Stimulated activated CD8-positive, alpha-beta memory T cell treated with anti-CD3 and anti-CD28 coated beads, Interleukin-15, amount 100 ng/mL, for 48 hours (primary cell): ENCODE measurements around the gene DAZAP1.

Experiments used
- DNase-seq, 2 donors: peaks; one replicate each; pipeline ENCODE4 v3.0.0-alpha.2; 2020; ENCODE audit warnings: low read depth in 2 of 2

Gene DAZAP1

GRCh38 chr19:1441677-1442438 is 34.5 kb downstream of the DAZAP1 start:
- no peak for DNase-seq

DNA sequence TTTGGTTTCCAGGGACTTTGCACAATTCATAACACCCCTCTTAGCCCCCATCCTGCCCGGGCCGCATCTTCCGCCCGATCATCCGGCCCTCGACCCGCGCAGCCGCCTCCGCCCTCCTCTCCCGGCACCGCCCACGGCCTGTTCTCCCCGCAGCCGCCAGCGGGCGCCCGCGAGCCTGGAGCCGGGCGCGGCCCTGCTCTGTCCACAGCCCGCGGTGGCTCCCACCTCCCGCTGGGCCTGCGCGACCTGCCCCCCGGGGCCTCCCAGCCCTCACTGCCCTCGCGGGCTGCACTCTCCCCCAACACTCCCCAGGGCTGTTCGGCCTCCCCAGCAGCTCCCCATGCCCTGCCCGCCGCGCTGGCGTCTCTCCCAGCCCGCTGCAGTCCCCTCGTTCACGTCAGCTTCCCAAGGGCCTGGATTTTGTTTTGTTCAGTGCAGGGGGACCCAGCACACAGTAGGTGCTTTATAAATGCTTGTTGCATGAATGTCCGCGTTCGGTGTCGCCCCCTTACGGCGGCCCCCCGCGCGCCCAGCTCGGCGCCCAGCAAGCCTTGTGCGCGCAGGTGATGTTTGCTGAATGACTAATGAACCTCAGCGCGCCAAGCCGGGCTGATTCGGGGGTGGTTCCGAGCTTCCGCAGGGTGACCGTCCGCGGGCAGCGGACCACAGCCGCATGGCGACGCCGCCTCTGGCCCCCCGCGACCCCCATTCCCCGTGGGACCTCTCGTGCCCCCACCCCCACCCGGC is 38.0 kb downstream of the DAZAP1 start:
- peak; percentile 71 to 73 for DNase-seq

DNA sequence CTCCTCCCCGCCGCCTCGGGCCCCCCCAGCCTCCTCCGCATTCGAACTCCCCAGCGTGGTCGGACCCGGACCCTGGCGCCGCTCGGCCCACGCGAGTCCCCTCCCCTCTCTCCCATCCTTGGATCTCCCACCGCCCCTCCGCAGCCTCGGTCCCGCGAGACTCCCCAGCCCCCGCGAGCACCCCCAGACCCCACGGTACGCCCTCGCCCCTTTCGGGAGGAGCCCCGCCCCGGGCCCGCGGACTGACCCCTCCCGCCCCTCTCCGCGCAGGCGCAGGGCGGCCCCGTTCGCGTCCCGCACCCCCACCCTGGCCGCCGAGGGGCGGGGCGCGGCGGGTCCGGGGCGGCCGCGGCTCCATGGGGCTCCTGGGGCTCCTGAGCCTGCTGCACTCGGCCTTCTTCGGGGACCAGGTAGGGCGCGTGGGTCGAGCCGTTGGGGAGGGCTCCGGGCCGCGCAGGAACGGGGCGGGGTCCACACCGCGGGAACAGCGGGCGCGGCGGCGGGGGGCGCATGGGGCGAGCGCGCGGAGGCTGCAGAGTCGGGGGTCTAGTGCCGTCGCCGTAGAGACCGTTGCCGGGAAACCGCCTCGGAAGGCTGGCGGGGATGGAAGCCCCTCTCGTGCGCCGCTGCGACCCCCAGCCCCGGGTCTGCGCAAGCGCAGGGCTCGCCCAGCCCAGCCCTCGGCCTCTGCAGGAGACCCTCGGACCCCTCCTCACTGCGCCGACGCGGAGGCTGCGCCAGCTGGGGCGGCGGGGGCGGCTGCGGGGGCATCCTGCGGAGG is 38.7 kb downstream of the DAZAP1 start:
- no peak for DNase-seq

- DNase-seq = no peak
These were observed 39.5 kb downstream of the DAZAP1 start for GRCh38 chr19:1446713-1447481.

- no peak for DNase-seq
These were observed 40.1 kb downstream of the DAZAP1 start for GRCh38 chr19:1447504-1447903.

GRCh38 chr19:1447944-1448343 is 40.6 kb downstream of the DAZAP1 start:
- no peak for DNase-seq

GRCh38 chr19:1449467-1450442 is 42.4 kb downstream of the DAZAP1 start, which contains the start of gene APC2:
Gene APC2, plus strand, starts transcription at chr19:1450121. Its CDS starts 2,881 bp downstream, at chr19:1453002.
- no peak for DNase-seq

DNA sequence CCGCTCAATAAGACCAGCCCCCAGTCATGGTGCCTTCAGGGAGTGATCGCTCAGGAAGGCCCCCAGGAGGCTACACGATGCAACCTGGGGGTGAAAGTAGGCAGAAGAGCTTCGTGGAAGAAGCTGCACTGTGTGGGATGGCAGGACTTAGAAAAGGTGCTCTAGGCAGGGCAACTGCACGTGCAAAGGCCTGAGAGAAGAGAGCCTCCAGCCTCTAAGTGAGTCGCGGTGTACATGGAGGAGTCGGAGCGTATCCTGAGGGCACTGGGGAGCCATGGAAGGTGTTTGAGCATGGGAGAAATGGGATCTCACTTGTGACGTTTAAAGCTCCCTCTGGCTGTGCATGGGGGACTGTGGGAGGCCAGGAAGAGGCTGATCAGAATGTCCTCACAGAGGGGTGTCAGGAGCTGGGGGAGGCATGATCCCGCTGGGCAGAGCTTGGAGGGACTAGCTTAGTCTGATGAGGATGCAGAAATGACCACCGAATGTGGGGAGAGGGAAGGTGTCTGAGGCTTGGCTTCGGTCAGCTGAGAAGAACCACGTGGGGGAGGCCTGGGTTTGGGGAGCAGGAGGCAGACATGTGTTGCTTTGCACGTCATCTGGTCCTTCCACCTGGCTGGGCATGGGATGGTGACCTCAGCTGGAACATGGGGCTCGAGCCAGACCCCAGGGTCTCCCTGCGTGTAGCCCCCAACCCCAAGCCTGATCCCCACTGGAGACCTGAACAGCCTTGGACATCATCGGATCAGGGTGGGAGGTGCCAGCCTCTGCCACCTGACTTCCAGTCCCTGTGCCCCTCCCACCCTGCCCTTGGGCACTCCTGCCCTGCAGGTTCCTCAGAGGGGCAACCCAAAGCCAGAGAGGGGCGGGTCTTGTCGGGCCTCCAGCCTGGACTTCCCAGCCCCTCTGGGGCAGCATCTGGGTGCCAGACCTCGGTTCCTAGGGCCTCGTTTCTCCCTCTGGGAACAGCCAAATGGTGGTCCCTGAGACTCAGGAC is 43.6 kb downstream of the DAZAP1 start:
- DNase-seq = no peak

- no peak for DNase-seq
These were observed 44.8 kb downstream of the DAZAP1 start for GRCh38 chr19:1451916-1452801.

DNA sequence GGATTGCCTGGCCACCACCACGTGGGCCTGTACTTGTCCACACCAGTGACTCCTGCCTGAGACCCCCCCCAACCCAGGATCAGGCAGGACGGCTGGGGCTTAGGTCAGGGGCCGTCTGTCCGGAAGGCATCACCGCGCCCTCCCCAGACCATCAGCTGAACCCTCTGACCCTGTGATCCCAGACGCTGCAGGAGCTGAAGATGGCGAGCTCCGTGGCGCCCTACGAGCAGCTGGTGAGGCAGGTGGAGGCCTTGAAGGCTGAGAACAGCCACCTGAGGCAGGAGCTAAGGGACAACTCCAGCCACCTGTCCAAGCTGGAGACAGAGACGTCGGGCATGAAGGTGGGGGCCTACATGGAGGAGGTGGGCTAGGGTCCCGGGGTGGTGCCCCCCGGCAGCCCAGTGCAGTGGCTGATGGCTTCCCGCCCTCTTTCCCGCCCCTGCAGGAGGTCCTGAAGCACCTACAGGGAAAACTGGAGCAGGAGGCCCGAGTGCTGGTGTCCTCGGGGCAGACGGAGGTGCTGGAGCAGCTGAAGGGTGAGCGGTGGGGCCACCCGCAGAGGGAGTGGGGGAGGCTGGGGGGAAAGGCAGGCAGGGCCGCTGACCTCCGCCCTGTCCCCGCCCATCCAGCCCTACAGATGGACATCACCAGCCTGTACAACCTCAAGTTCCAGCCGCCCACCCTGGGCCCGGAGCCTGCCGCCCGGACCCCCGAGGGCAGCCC is 45.6 kb downstream of the DAZAP1 start:
- DNase-seq = no peak

GRCh38 chr19:1453525-1454364 is 46.4 kb downstream of the DAZAP1 start:
- DNase-seq = no peak

DNA sequence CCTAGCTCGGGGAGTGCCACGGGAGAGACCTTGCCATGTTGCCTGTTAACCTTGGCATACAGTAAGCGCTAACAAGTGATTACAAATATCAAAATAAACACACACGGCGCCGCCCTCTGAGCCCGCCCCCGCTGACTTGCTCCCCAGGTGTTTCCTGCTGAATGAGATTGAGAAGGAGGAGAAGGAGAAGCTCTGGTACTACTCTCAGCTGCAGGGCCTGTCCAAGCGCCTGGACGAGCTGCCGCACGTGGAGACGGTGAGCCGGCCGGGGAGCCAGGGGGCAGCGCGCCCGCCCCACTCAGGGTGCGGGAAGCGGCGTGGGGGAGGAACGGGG is 47.6 kb downstream of the DAZAP1 start:
- DNase-seq = no peak

- peak in 1 of 2 donors; percentile 62 for DNase-seq
These were observed 48.1 kb downstream of the DAZAP1 start for GRCh38 chr19:1455336-1456120.

- DNase-seq = no peak
These were observed 48.9 kb downstream of the DAZAP1 start for GRCh38 chr19:1456121-1456900.
